ENCODE measurements around the gene PODXL2. TPM values are rescaled to one million over a fixed set of nuclear protein-coding genes. Genes with fewer than 3 reads are reported as not detected.

Gene PODXL2
- total and polyA plus RNA-seq, 2 of the 8 experiments (the other 6 are each of a cell fraction or from before 2014, with no cell fraction given), result 27.6 to 31.6 TPM

DNA sequence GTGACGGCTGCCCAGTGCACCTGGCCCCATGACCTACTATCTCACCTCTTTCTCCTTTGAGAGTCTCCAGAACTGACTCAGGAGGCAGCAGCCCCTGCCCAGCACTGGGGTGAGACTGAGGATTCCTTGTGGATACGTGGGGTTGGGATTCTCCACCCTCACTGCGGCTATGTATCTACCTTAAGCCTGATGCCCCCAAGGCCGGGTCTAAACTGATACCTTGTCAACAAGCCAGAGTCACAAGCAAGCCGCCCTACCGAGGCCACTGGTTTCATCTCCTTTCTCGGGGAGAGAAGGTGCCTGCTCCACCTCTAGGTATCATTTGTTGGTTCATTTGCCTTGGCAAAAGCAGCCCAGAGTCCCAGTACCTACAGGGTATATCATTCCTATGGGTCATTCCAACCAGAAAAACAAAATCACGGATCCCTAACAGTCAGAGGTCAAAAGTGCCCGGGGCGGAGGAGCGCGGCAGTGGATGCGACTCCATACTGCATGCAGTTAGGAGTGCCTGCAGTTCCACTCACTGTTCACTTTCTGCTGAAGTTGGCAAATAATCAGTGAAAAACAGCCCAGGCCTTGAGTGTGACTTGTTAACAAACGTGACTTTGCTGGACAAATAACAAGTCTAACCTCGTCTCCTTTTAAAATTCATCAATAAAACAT, 91.3 kb downstream of the PODXL2 start:
- H2BK15ac ChIP-seq (ENCODE audit: low read length), result no peak overlapping the region
- WGBS, 2 experiments (ENCODE audit: extremely low coverage in 1 of 2, insufficient coverage in 1 of 2, insufficient read length in 1 of 2, insufficient replicate concordance in 2 of 2, low coverage in 1 of 2, low lambda C conversion rate in 2 of 2, missing lambda C conversion rate in 1 of 2), result 95% methylated on average over 15 of the region's 15 CpGs; no CpG with 5 or more reads in 1 of the 2 experiments
- no peak overlapping the region for H3K9ac ChIP-seq (replicated peaks in 1 of 4; ENCODE audit: extremely low read depth in 1 of 4, low read depth in 3 of 4, low read length in 3 of 4)
- no peak overlapping the region for H2AK5ac ChIP-seq (ENCODE audit: low read depth, low read length)
- no peak overlapping the region for H4K8ac ChIP-seq (ENCODE audit: extremely low read depth, insufficient read depth, low read length)
- H3K9me3 ChIP-seq (ENCODE audit: insufficient read depth in 2 of 2, low read depth in 1 of 2, low read length in 1 of 2), result no peaks in the 10 kb centered on the region
- H3K4me2 ChIP-seq (ENCODE audit: insufficient read depth in 1 of 2, low read depth in 2 of 2, low read length in 2 of 2), result no peak overlapping the region
- POLR2A ChIA-PET (ENCODE audit: partially characterized antibody), result no interaction called here
- H3K18ac ChIP-seq (ENCODE audit: extremely low read depth, low read length), result no peak overlapping the region
- no peak overlapping the region for H4K5ac ChIP-seq (ENCODE audit: insufficient read length, low read depth, low read length)
- no peak overlapping the region for H3K23ac ChIP-seq (ENCODE audit: insufficient read length)
- no peaks in the 10 kb centered on the region for H4K20me1 ChIP-seq (replicated peaks in 1 of 2; ENCODE audit: control insufficient read depth in 1 of 2, insufficient read depth in 2 of 2, low read length in 2 of 2)
- H3K79me1 ChIP-seq (ENCODE audit: low read depth, low read length), result no peaks in the 10 kb centered on the region
- no peak overlapping the region for H3K14ac ChIP-seq (ENCODE audit: insufficient read length)
- no peak overlapping the region for H2BK120ac ChIP-seq (replicated peaks; ENCODE audit: low read depth, low read length)
- no peaks in the 10 kb centered on the region for H3K36me3 ChIP-seq (ENCODE audit: control insufficient read depth in 2 of 4, insufficient read depth in 4 of 4, low read length in 3 of 4)
- no peak overlapping the region for H2BK20ac ChIP-seq (ENCODE audit: low read length)
- DNase-seq (ENCODE audit: low read depth in 1 of 2, low spot score in 2 of 2) (no peak), FAIRE-seq (no peak)
- H2BK5ac ChIP-seq (ENCODE audit: low read depth, low read length), result no peak overlapping the region
- H3K27me3 ChIP-seq (replicated peaks in 1 of 4; ENCODE audit: control insufficient read depth in 3 of 4, extremely low read depth in 1 of 4, insufficient read depth in 3 of 4, low read length in 3 of 4), result no peaks in the 10 kb centered on the region
- no peak overlapping the region for H3K56ac ChIP-seq (replicated peaks; ENCODE audit: insufficient read length, low read depth, low read length)
- CTCF ChIA-PET (ENCODE audit: partially characterized antibody), result interaction anchor here (0.6 kb wide), 1 partner anchor 1332 kb away, joined by 3 read pairs; no protein-coding TSS in a partner anchor
- H3K4me1 ChIP-seq (replicated peaks in 1 of 4; ENCODE audit: control insufficient read depth in 3 of 4, insufficient read depth in 4 of 4, low read length in 3 of 4), result peaks cover 0 to 14% (median 6%) of the 10 kb centered on the region in 4 experiments; a peak in 5 of 7 replicates
- no peak overlapping the region for H3K4me3 ChIP-seq (ENCODE audit: extremely low read depth in 1 of 4, insufficient read depth in 2 of 4, low read depth in 3 of 4, low read length in 4 of 4)
- no peak overlapping the region for H3K4ac ChIP-seq (replicated peaks; ENCODE audit: insufficient read length, low read depth, low read length)
- no peak overlapping the region for H3K27ac ChIP-seq (ENCODE audit: low read depth, low read length)
- H2BK12ac ChIP-seq (ENCODE audit: low read depth, low read length), result no peak overlapping the region
- no peaks in the 10 kb centered on the region for H3K79me2 ChIP-seq (ENCODE audit: control insufficient read depth in 1 of 2, insufficient read depth in 2 of 2, low read length in 2 of 2)
- no peak overlapping the region for H2AFZ ChIP-seq (ENCODE audit: low read length)
- H4K91ac ChIP-seq (replicated peaks; ENCODE audit: insufficient read length, low read length), result no peak overlapping the region
- no peaks in the 10 kb centered on the region; the same call in 1 of the 2 replicates for H3K23me2 ChIP-seq (ENCODE audit: low read depth, low read length)
- no peak for TF ChIP-seq HDAC2 (IDR thresholded peaks at IDR 0.05; ENCODE audit: borderline replicate concordance in 1 of 2, low read depth in 2 of 2, low read length in 2 of 2)
- no peak for TF ChIP-seq CHD1 (IDR thresholded peaks at IDR 0.05; ENCODE audit: low read depth, low read length)
- no peak for TF ChIP-seq SRF (IDR thresholded peaks at IDR 0.05; ENCODE audit: low read depth, low read length)
- TF ChIP-seq SIN3A (conservative IDR thresholded peaks at IDR 0.05 in 1 of 2, IDR thresholded peaks at IDR 0.05 in 1 of 2; ENCODE audit: low read depth in 1 of 2, low read length in 2 of 2), result no peak

Data from H1 (cell line).